A549 (cell line): Measurements from ENCODE around the gene ZNF445. TPM values are rescaled to one million over a fixed set of nuclear protein-coding genes. Genes with fewer than 3 reads are reported as not detected.
A peak's percentile ranks its signal among the peaks of the same experiment; 100 is the strongest.

Source experiments
- ATAC-seq, 2 experiments: fragments of 200-7000 bp in 1 of 2; fragments of >200 bp in 1 of 2; cut with Nextera tagmentation in 1 of 2; cut with Tn5 transposase in 1 of 2; 3 replicates each; pipeline versions ENCODE4 v1.8.0 to v1.9.1; 2018 to 2020; ENCODE audit warnings: mild to moderate bottlenecking in 1 of 2, moderate library complexity in 1 of 2
- CTCF ChIA-PET: fragments of 300-600 bp; sonication (Branson Sonifier 250); formaldehyde crosslinking; extraction: SDS; loops from one replicate; lab custom pipeline; 2021; ENCODE audit warnings: antibody characterized with exemption, inconsistent platforms; lab: Yijun Ruan, JAX
- POLR2A ChIA-PET: fragments of 350-600 bp; formaldehyde crosslinking; extraction: SDS; loops from one replicate; lab custom pipeline; 2021; ENCODE audit warnings: antibody characterized with exemption, inconsistent platforms; lab: Yijun Ruan, JAX
- DNase-seq, 2 experiments: peaks; one replicate each; pipeline versions ENCODE4 v3.0.0 to v3.0.0-alpha.2; 2011 to 2016; ENCODE audit warnings: low read depth in 1 of 2, low spot score in 1 of 2
- FAIRE-seq: peaks from 2 replicates; lab custom pipeline; 2011; peaks lifted over from hg19 to GRCh38; lab: Jason Lieb, UNC
- H3K27ac ChIP-seq, 2 experiments: fragments of >200 bp; sonication (Bioruptor Twin); formaldehyde crosslinking; 3 replicates each; pipeline ENCODE4 v1.5.1; 2016 to 2017
- H3K4me1 ChIP-seq: fragments of >200 bp; sonication (Bioruptor Twin); formaldehyde crosslinking; 3 replicates; pipeline ENCODE4 v1.6.1; 2016
- H3K4me2 ChIP-seq: fragments of >200 bp; sonication (Bioruptor Twin); formaldehyde crosslinking; 3 replicates; pipeline ENCODE4 v1.6.1; 2016
- H3K4me3 ChIP-seq: fragments of >200 bp; sonication (Bioruptor Twin); formaldehyde crosslinking; 3 replicates; pipeline ENCODE4 v1.5.1; 2016
- H3K9me3 ChIP-seq: fragments of >200 bp; sonication (Bioruptor Twin); formaldehyde crosslinking; 3 replicates; pipeline ENCODE4 v1.6.1; 2016
- EHMT2 ChIP-seq: fragments of 200-600 bp; sonication (generic); IDR thresholded peaks from 2 replicates; pipeline ENCODE4 v1.6.1; 2016; ENCODE audit warnings: antibody characterized with exemption, low read depth, mild to moderate bottlenecking, moderate library complexity
- ELK1 ChIP-seq: fragments of 150-350 bp; IDR thresholded peaks from 2 replicates; pipeline ENCODE4 v1.6.1; 2014; ENCODE audit warnings: low read depth, mild to moderate bottlenecking, low read length
- EP300 ChIP-seq, 2 experiments: fragments of >200 bp; sonication (Bioruptor Twin); formaldehyde crosslinking; IDR thresholded peaks; 2 replicates in 1 of 2; 3 replicates in 1 of 2; pipeline ENCODE4 v1.6.1; 2016 to 2017
- ESRRA ChIP-seq: fragments of 150-350 bp; IDR thresholded peaks from 2 replicates; pipeline ENCODE4 v1.6.1; 2014; ENCODE audit warnings: mild to moderate bottlenecking, low read length, borderline replicate concordance
- FOSB ChIP-seq: fragments of 250-450 bp; sonication (Bioruptor Pico); IDR thresholded peaks from 2 replicates; pipeline ENCODE4 v1.5.0; 2020; ENCODE audit warnings: mild to moderate bottlenecking, moderate library complexity
- HOXB5 ChIP-seq: fragments of 250-450 bp; sonication (Bioruptor Pico); IDR thresholded peaks from 2 replicates; pipeline ENCODE4 v1.5.0; 2020; ENCODE audit warnings: mild to moderate bottlenecking, moderate library complexity
- JUNB ChIP-seq: fragments of >200 bp; sonication (Bioruptor Twin); formaldehyde crosslinking; IDR thresholded peaks from 2 replicates; pipeline ENCODE4 v1.6.1; 2016
- MAX ChIP-seq: IDR thresholded peaks from 2 replicates; pipeline ENCODE4 v1.6.1; 2012
- MYC ChIP-seq: IDR thresholded peaks from 2 replicates; pipeline ENCODE4 v1.6.1; 2012; ENCODE audit warnings: mild to moderate bottlenecking, inconsistent platforms, low read length, improper control_type of control experiment, borderline replicate concordance
- NFE2L2 ChIP-seq: fragments of 150-350 bp; conservative IDR thresholded peaks from 2 replicates; pipeline ENCODE4 v1.6.1; 2014; ENCODE audit warnings: low read length
- PHF8 ChIP-seq: fragments of 200-600 bp; sonication (generic); IDR thresholded peaks from 2 replicates; pipeline ENCODE4 v1.6.1; 2016; ENCODE audit warnings: low read depth, mild to moderate bottlenecking, antibody characterized with exemption, moderate library complexity, borderline replicate concordance
- POLR2AphosphoS2 ChIP-seq: conservative IDR thresholded peaks from 2 replicates; pipeline ENCODE4 v1.6.1; 2012; ENCODE audit warnings: low read length, improper control_type of control experiment, inconsistent platforms
- RCOR1 ChIP-seq: fragments of 150-350 bp; IDR thresholded peaks from 2 replicates; pipeline ENCODE4 v1.6.1; 2014; ENCODE audit warnings: antibody characterized with exemption, low read length, low read depth
- REST ChIP-seq: fragments of 200-600 bp; sonication (generic); IDR thresholded peaks from 2 replicates; pipeline ENCODE4 v1.6.1; 2016; ENCODE audit warnings: antibody characterized with exemption, mild to moderate bottlenecking, moderate library complexity
- SMC3 ChIP-seq: fragments of >200 bp; sonication (Bioruptor Twin); formaldehyde crosslinking; IDR thresholded peaks from 3 replicates; pipeline ENCODE4 v1.6.1; 2018; ENCODE audit warnings: inconsistent platforms
- SREBF2 ChIP-seq: fragments of 450-650 bp; IDR thresholded peaks from 2 replicates; pipeline ENCODE4 v1.6.1; 2014; ENCODE audit warnings: mild to moderate bottlenecking, moderate library complexity
- TFCP2L1 ChIP-seq: fragments of 250-450 bp; sonication (Bioruptor Pico); IDR thresholded peaks from 2 replicates; pipeline ENCODE4 v1.5.0; 2021; ENCODE audit warnings: mild to moderate bottlenecking
- USF2 ChIP-seq: fragments of 450-650 bp; IDR thresholded peaks from 2 replicates; pipeline ENCODE4 v1.6.1; 2014; ENCODE audit warnings: antibody characterized with exemption
- ZC3H11A ChIP-seq: fragments of 450-650 bp; IDR thresholded peaks from 2 replicates; pipeline ENCODE4 v1.6.1; 2014; ENCODE audit warnings: antibody characterized with exemption, mild to moderate bottlenecking
- ZNF302 ChIP-seq: fragments of 250-450 bp; sonication (Bioruptor Pico); IDR thresholded peaks from 2 replicates; pipeline ENCODE4 v1.9.0; 2021; ENCODE audit warnings: inconsistent platforms, mild to moderate bottlenecking, moderate library complexity
- WGBS: methylation state at CpG from one replicate; pipeline ENCODE4 v1.1.6; 2017; ENCODE audit errors: missing lambda C conversion rate; 5-methylcytosine and 5-hydroxymethylcytosine counted together
- polyA plus RNA-seq, 4 experiments: library from polyadenylated mRNA; depleted of rRNA in 3 of 4; stranded (reverse); fragments of >200 nt; fragmentation: RNase III in 1 of 4; extraction: RNeasy Plus Mini Kit Qiagen cat#74134 plus additional on column Dnase treatment in 1 of 4; gene quantifications; 2 replicates in 3 of 4; 3 replicates in 1 of 4; pipeline ENCODE4 v1.2.3, GENCODE V29; 2011 to 2017

The ZNF445 gene
- polyA plus RNA-seq, 2 of the 4 experiments (the other 2 are of a cell fraction): 3.4 to 4.0 TPM

- TF ChIP-seq RCOR1 (no peak), ZNF302 (no peak), TFCP2L1 (CRISPR knock-in tag) (no peak), NFE2L2 (no peak), FOSB (CRISPR knock-in tag) (no peak), REST (no peak)
- H3K4me2 ChIP-seq: no peak overlapping the region
- CTCF ChIA-PET: no interaction called here
- peaks cover 9% of the 10 kb centered on the region; the same call in 1 of the 3 replicates for H3K4me1 ChIP-seq
- WGBS: 71% methylated on average over 2 of the region's 2 CpGs
- ATAC-seq (no peak), FAIRE-seq (no peak), DNase-seq (no peak)
- POLR2A ChIA-PET: interaction anchor here (1.2 to 2.1 kb wide), 3 partner anchors 32 to 283 kb away, joined by 3 to 18 read pairs (median 8); partner anchors contain the start of genes KIAA1143, KIF15 and TCAIM
- no peak overlapping the region for H3K27ac ChIP-seq
- no peaks in the 10 kb centered on the region for H3K9me3 ChIP-seq
- H3K4me3 ChIP-seq: no peak overlapping the region
Measured at GRCh38 chr3:44478606-44479094, 1.2 kb upstream of the ZNF445 start.

- Histone ChIP-seq H3K4me1 (peaks cover 9% of the 10 kb centered on the region; the same call in 1 of the 3 replicates), H3K9me3 (no peaks in the 10 kb centered on the region), H3K27ac (peak overlapping the region; percentile 92 to 97), H3K4me2 (peak overlapping the region; percentile 66), H3K4me3 (peak overlapping the region; percentile 70)
- TF ChIP-seq ZNF302: no peak
- FAIRE-seq: no peak
- ChIA-PET CTCF (no interaction called here), POLR2A (interaction anchor here (1.2 to 2.1 kb wide), 3 partner anchors 33 to 284 kb away, joined by 3 to 18 read pairs (median 8); partner anchors contain the start of genes KIAA1143, KIF15 and TCAIM)
- ATAC-seq: peak; percentile 15 to 36; a peak in 4 of 6 replicates
- DNase-seq: peak in 1 of 2 experiments; percentile 2
- WGBS: 28% methylated on average over 4 of the region's 4 CpGs
Measured at GRCh38 chr3:44478055-44478468, 592 bp upstream of the ZNF445 start.

GRCh38 chr3:44476963-44477311 is 533 bp downstream of the ZNF445 start:
- peaks cover 9% of the 10 kb centered on the region; the same call in 1 of the 3 replicates for H3K4me1 ChIP-seq
- peak overlapping the region; percentile 92 to 97 for H3K27ac ChIP-seq
- no peaks in the 10 kb centered on the region for H3K9me3 ChIP-seq
- no peak for FAIRE-seq
- peak overlapping the region; percentile 70 for H3K4me3 ChIP-seq
- ChIA-PET POLR2A (interaction anchor here (2.1 kb wide), 1 partner anchor 34 kb away, joined by 18 read pairs; no protein-coding TSS in a partner anchor), CTCF (no interaction called here)
- ATAC-seq: no peak
- no peak for DNase-seq
- TF ChIP-seq EP300 (IDR thresholded peaks at IDR 0.05) (no peak), MYC (no peak), ELK1 (no peak), JUNB (no peak), POLR2AphosphoS2 (no peak), ESRRA (no peak)
- H3K4me2 ChIP-seq: peak overlapping the region; percentile 96
- WGBS: 2% methylated on average over 5 of the region's 5 CpGs

- ATAC-seq (no peak), FAIRE-seq (no peak), DNase-seq (no peak)
- 72% methylated on average over 6 of the region's 6 CpGs for WGBS
- ChIA-PET CTCF (no interaction called here), POLR2A (no interaction called here)
- no peak for TF ChIP-seq EHMT2
- no peak for TF ChIP-seq ESRRA
- no peak for TF ChIP-seq HOXB5 (CRISPR knock-in tag)
- no peak for TF ChIP-seq SREBF2
- TF ChIP-seq ZC3H11A: no peak
- TF ChIP-seq SMC3: no peak
- no peak for TF ChIP-seq EP300 (IDR thresholded peaks at IDR 0.05)
- no peak for TF ChIP-seq USF2
- no peak for TF ChIP-seq REST
- no peak for TF ChIP-seq PHF8
- TF ChIP-seq TFCP2L1 (CRISPR knock-in tag): no peak
- TF ChIP-seq MAX: no peak
- Histone ChIP-seq H3K9me3 (no peaks in the 10 kb centered on the region), H3K4me3 (peak overlapping the region; percentile 70), H3K4me2 (peak overlapping the region; percentile 96), H3K4me1 (peaks cover 9% of the 10 kb centered on the region; the same call in 1 of the 3 replicates), H3K27ac (peak overlapping the region; percentile 24 to 45; a peak in 1 of 6 replicates)
Measured at GRCh38 chr3:44476181-44476611, 1.3 kb downstream of the ZNF445 start.
